CD4-positive, alpha-beta T cell (primary cell): ENCODE data around the gene FAM83E. TPM values are rescaled to one million over a fixed set of nuclear protein-coding genes. Genes with fewer than 3 reads are reported as not detected.
A peak's percentile ranks its signal among the peaks of the same experiment; 100 is the strongest.

Experiments used
- ATAC-seq: fragments of 200-7000 bp; cut with Tn5 transposase; one replicate; pipeline ENCODE4 v1.10.0; 2022; ENCODE audit warnings: mild to moderate bottlenecking; ENCODE audit not compliant: poor library complexity
- CTCF ChIA-PET: fragments of 350-600 bp; sonication (Branson Sonifier 250); formaldehyde crosslinking; loops from one replicate; lab custom pipeline; 2021; ENCODE audit warnings: antibody characterized with exemption, inconsistent platforms; lab: Charles Lee
- POLR2A ChIA-PET: fragments of 350-600 bp; sonication (Branson Sonifier 250); formaldehyde crosslinking; loops from one replicate; lab custom pipeline; 2021; ENCODE audit warnings: antibody characterized with exemption, inconsistent platforms; lab: Charles Lee
- DNase-seq, 14 experiments: peaks; one replicate each; pipeline ENCODE4 v3.0.0-alpha.2; 2013 to 2020; ENCODE audit warnings: mixed read lengths in 2 of 14
- H3K27ac ChIP-seq, 2 donors: one replicate each; pipeline versions ENCODE4 v1.5.1 to v1.7.0; 2013; ENCODE audit warnings: low read length in 2 of 2, low read depth in 1 of 2, mild to moderate bottlenecking in 1 of 2
- H3K27me3 ChIP-seq, 2 experiments: 1 replicate in 1 of 2; 2 replicates in 1 of 2; pipeline versions ENCODE4 v1.6.1 to v1.7.0; 2013; ENCODE audit warnings: low read length in 2 of 2, control low read depth in 1 of 2, mild to moderate bottlenecking in 1 of 2, moderate library complexity in 1 of 2; ENCODE audit not compliant: insufficient read depth in 2 of 2, control insufficient read depth in 1 of 2
- H3K36me3 ChIP-seq: one replicate; pipeline ENCODE4 v1.6.1; 2013; ENCODE audit warnings: low read length, control low read depth; ENCODE audit not compliant: insufficient read depth
- H3K4me1 ChIP-seq: one replicate; pipeline ENCODE4 v1.6.1; 2013; ENCODE audit warnings: low read length, control low read depth; ENCODE audit not compliant: insufficient read depth
- H3K4me3 ChIP-seq: one replicate; pipeline ENCODE4 v1.5.1; 2013; ENCODE audit warnings: mild to moderate bottlenecking, low read length, moderate library complexity
- H3K9me3 ChIP-seq, 2 experiments: 1 replicate in 1 of 2; 2 replicates in 1 of 2; pipeline versions ENCODE4 v1.6.1 to v1.7.0; 2013; ENCODE audit warnings: low read length in 2 of 2, mild to moderate bottlenecking in 2 of 2, control low read depth in 1 of 2, moderate library complexity in 1 of 2; ENCODE audit not compliant: control insufficient read depth in 1 of 2, insufficient read depth in 1 of 2
- H3K27ac Mint-ChIP-seq: one replicate; pipeline ENCODE4 v1.8.0; 2020; ENCODE audit warnings: mixed read lengths
- H3K27me3 Mint-ChIP-seq: one replicate; pipeline ENCODE4 v1.8.0; 2021; ENCODE audit warnings: mixed read lengths
- H3K36me3 Mint-ChIP-seq: one replicate; pipeline ENCODE4 v1.8.0; 2021; ENCODE audit warnings: low read depth, mixed read lengths
- H3K4me1 Mint-ChIP-seq: one replicate; pipeline ENCODE4 v1.8.0; 2021; ENCODE audit warnings: low read depth, mixed read lengths
- H3K4me3 Mint-ChIP-seq: one replicate; pipeline ENCODE4 v1.8.0; 2020; ENCODE audit warnings: mild to moderate bottlenecking, mixed read lengths
- H3K9me3 Mint-ChIP-seq: one replicate; pipeline ENCODE4 v1.8.0; 2020; ENCODE audit warnings: mixed read lengths
- CTCF ChIP-seq: fragments of 200-600 bp; IDR thresholded peaks from one replicate; pipeline ENCODE4 v1.8.0; 2022; ENCODE audit warnings: antibody characterized with exemption, mild to moderate bottlenecking
- intact Hi-C, 2 experiments: fragments of 100-400 bp; cut with DNase I in 1 of 2; cut with micrococcal nuclease in 1 of 2; formaldehyde crosslinking; loops; one replicate each; pipeline versions ENCODE4 v1.15.1 to v1.9.0; 2023 to 2025; cut with DNase I, micrococcal nuclease
- total RNA-seq, 174 experiments: library from RNA in 2 of 174; stranded (reverse) in 2 of 174; gene quantifications; one replicate each; pipeline ENCODE4 v1.2.3 and lab custom pipeline; 2021 to 2026

Gene FAM83E
- total RNA-seq, 2 experiments from 2014 or later: 1.6 to 2.6 TPM

- Histone ChIP-seq H3K9me3 (no peaks in the 10 kb centered on the region), H3K27me3 (no peaks in the 10 kb centered on the region), H3K4me1 (peaks cover 16% of the 10 kb centered on the region), H3K27ac (no peak overlapping the region), H3K4me3 (no peak overlapping the region), H3K36me3 (no peaks in the 10 kb centered on the region)
- TF ChIP-seq CTCF: no peak
- POLR2A ChIA-PET: interaction anchor here (1.0 kb wide), 2 partner anchors 15 to 28 kb away, joined by 3 to 4 read pairs; partner anchors contain the start of gene CA11
- intact Hi-C loops: loop anchor here (1.0 to 5.0 kb wide), 3 partner anchors 12 to 51 kb away; partner anchors contain the start of gene CA11 (in 1 of the 2)
- Mint-ChIP-seq H3K4me1 (peaks cover 9% of the 10 kb centered on the region), H3K36me3 (no peaks in the 10 kb centered on the region), H3K27ac (no peak overlapping the region), H3K4me3 (no peak overlapping the region), H3K27me3 (no peaks in the 10 kb centered on the region), H3K9me3 (no peaks in the 10 kb centered on the region)
- no peak for DNase-seq
- CTCF ChIA-PET: interaction anchor here (0.9 kb wide), 1 partner anchor 15 kb away, joined by 4 read pairs; the partner anchor contains the start of gene CA11
- no peak for ATAC-seq
Observed at GRCh38 chr19:48661711-48662090, 46.8 kb upstream of the FAM83E start.

- Histone ChIP-seq H3K4me1 (peaks cover 16% of the 10 kb centered on the region), H3K27ac (peak overlapping the region; percentile 42 to 46), H3K4me3 (peak overlapping the region; percentile 21), H3K9me3 (no peaks in the 10 kb centered on the region), H3K27me3 (no peaks in the 10 kb centered on the region), H3K36me3 (no peaks in the 10 kb centered on the region)
- POLR2A ChIA-PET: interaction anchor here (1.0 kb wide), 2 partner anchors 15 to 27 kb away, joined by 3 to 4 read pairs; partner anchors contain the start of gene CA11
- TF ChIP-seq CTCF: no peak
- no peaks in the 10 kb centered on the region for H3K27me3 Mint-ChIP-seq
- CTCF ChIA-PET: interaction anchor here (0.9 kb wide), 1 partner anchor 15 kb away, joined by 4 read pairs; the partner anchor contains the start of gene CA11
- H3K4me3 Mint-ChIP-seq: peak overlapping the region; percentile 73
- ATAC-seq (peak; percentile 91), DNase-seq (peak; percentile 60 to 92 (median 70))
- peaks cover 9% of the 10 kb centered on the region for H3K4me1 Mint-ChIP-seq
- H3K36me3 Mint-ChIP-seq: no peaks in the 10 kb centered on the region
- intact Hi-C loops: loop anchor here (1.0 to 5.0 kb wide), 3 partner anchors 12 to 51 kb away; partner anchors contain the start of gene CA11 (in 1 of the 2)
- peak overlapping the region; percentile 82 for H3K27ac Mint-ChIP-seq
- H3K9me3 Mint-ChIP-seq: no peaks in the 10 kb centered on the region
Observed at GRCh38 chr19:48660852-48661710, 46.2 kb upstream of the FAM83E start.

GRCh38 chr19:48659768-48660167 lies 44.9 kb upstream of the FAM83E start:
- Histone ChIP-seq H3K4me1 (peaks cover 16% of the 10 kb centered on the region), H3K27me3 (no peaks in the 10 kb centered on the region), H3K27ac (no peak overlapping the region), H3K36me3 (no peaks in the 10 kb centered on the region), H3K9me3 (no peaks in the 10 kb centered on the region), H3K4me3 (no peak overlapping the region)
- Mint-ChIP-seq H3K4me3 (no peak overlapping the region), H3K27ac (no peak overlapping the region), H3K27me3 (no peaks in the 10 kb centered on the region), H3K9me3 (no peaks in the 10 kb centered on the region), H3K4me1 (peaks cover 9% of the 10 kb centered on the region), H3K36me3 (no peaks in the 10 kb centered on the region)
- intact Hi-C loops: loop anchor here in 1 of 2 experiments (2.0 to 5.0 kb wide), 2 partner anchors 13 to 53 kb away; partner anchors contain the start of gene CA11
- no peak for TF ChIP-seq CTCF
- ChIA-PET CTCF (no interaction called here), POLR2A (interaction anchor here (0.9 kb wide), 1 partner anchor 14 kb away, joined by 3 read pairs; no protein-coding TSS in a partner anchor)
- peak in 2 of 14 experiments; percentile 36 to 46 for DNase-seq
- ATAC-seq: no peak
